Measurements from ENCODE around the gene OR6C6.

DNA sequence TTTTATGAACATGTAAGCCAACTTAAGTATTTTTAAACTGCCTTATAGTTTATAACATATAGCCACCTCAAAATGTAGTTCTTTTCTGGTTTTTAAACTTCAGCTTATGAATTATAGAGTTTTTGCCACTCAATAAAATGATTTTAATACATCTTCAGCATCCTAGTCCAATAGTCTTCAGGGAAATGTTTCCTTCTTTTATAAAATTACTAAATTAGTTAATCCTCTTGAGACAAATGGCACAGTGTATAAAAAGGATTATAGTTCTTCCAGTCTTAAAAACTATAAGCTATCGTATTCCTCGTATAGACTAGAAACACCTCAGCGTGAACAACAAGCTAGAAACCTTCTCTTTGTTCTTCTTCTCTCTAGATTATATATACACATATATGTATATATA lies 52.1 kb downstream of the OR6C6 start, which contains the start of gene OR6C74:
- TF ChIP-seq, protein P1, sequence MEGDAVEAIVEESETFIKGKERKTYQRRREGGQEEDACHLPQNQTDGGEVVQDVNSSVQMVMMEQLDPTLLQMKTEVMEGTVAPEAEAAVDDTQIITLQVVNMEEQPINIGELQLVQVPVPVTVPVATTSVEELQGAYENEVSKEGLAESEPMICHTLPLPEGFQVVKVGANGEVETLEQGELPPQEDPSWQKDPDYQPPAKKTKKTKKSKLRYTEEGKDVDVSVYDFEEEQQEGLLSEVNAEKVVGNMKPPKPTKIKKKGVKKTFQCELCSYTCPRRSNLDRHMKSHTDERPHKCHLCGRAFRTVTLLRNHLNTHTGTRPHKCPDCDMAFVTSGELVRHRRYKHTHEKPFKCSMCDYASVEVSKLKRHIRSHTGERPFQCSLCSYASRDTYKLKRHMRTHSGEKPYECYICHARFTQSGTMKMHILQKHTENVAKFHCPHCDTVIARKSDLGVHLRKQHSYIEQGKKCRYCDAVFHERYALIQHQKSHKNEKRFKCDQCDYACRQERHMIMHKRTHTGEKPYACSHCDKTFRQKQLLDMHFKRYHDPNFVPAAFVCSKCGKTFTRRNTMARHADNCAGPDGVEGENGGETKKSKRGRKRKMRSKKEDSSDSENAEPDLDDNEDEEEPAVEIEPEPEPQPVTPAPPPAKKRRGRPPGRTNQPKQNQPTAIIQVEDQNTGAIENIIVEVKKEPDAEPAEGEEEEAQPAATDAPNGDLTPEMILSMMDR (IDR thresholded peaks at IDR 0.05) = no peak
- TF ChIP-seq EZH2phosphoT487 (IDR thresholded peaks at IDR 0.05; ENCODE audit: borderline replicate concordance, low read depth) (no peak), EP300 (IDR thresholded peaks at IDR 0.05; ENCODE audit: borderline replicate concordance in 1 of 2, low read depth in 1 of 2, low read length in 1 of 2) (no peak), RFX5 (IDR thresholded peaks at IDR 0.05; ENCODE audit: low read length) (no peak), TCF12 (IDR thresholded peaks at IDR 0.05) (no peak), MXI1 (IDR thresholded peaks at IDR 0.05; ENCODE audit: low read depth, low read length) (no peak)
- TF ChIP-seq, protein P2, sequence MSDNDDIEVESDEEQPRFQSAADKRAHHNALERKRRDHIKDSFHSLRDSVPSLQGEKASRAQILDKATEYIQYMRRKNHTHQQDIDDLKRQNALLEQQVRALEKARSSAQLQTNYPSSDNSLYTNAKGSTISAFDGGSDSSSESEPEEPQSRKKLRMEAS (IDR thresholded peaks at IDR 0.05; ENCODE audit: low read depth) = no peak
